GM19397 (cell line): ENCODE measurements around the gene FGFR3.
"Not testable (repeated sequence)": the region's sequence is repeated elsewhere in the genome, so short reads cannot be mapped to it uniquely, and the experiment has no call there.

Experiments
- ATAC-seq: cut with Tn5 transposase; IDR thresholded peaks from one replicate; pipeline ENCODE4 v1.9.1; 2021; ENCODE audit warnings: mild to moderate bottlenecking, moderate library complexity; ENCODE audit not compliant: unreplicated experiment

FGFR3 gene

DNA sequence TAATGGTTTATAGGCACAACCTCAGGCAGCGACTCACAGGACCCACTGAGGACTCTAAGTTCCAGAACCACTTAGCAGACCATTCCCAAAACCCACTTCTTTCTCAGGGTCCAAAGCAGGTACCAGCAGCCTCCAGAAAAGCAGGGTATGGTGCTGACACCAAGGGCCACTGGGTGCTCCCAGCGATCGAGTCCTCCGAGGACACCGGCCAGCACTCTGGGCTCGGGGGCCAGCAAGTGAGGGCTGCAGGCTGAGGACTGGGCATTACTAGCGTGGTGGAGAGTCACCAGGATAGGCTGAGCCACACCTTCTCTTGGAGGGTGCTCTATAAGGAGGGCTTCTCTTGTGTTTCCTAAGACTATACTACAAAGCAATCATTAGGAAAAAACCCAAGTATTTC lies 43.6 kb downstream of the FGFR3 start:
- no peak for ATAC-seq

- no peak for ATAC-seq
Observed at GRCh38 chr4:1837069-1837468, 44.0 kb downstream of the FGFR3 start.

- ATAC-seq, result no peak
Observed at GRCh38 chr4:1839282-1839681, 46.2 kb downstream of the FGFR3 start.

GRCh38 chr4:1841201-1841886 lies 48.3 kb downstream of the FGFR3 start:
- ATAC-seq, result no peak

GRCh38 chr4:1841887-1842210 lies 48.8 kb downstream of the FGFR3 start:
- ATAC-seq, result no peak

GRCh38 chr4:1842339-1842895 lies 49.3 kb downstream of the FGFR3 start:
- no peak for ATAC-seq

DNA sequence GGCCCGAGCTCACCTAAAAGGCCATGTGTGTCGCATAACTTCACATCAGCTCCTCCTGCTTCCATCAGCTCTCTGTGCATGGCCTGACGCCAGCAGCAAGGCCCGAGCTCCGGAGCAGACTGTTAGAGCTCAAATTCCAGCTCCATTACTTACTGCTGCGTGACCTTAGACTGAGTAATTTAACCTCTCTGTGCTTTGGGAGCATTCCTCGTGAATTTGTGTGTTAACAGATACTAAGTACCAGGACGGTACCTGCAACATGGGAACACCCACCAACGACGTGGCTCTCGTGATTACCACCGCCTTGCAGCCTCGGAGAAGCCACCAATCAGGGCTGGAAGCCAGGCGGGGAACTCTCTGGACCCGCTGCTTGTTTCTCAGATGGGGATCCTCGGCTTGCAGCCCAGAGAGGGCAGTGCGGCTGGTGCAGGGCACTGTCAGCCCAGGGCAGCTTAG lies 49.9 kb downstream of the FGFR3 start:
- no peak for ATAC-seq

- ATAC-seq, result no peak
Observed at GRCh38 chr4:1843852-1844251, 50.8 kb downstream of the FGFR3 start.

- ATAC-seq, result not testable (repeated sequence)
Observed at GRCh38 chr4:1844618-1845017, 51.5 kb downstream of the FGFR3 start.

- no peak for ATAC-seq
Observed at GRCh38 chr4:1846580-1846979, 53.5 kb downstream of the FGFR3 start.

- no peak for ATAC-seq
Observed at GRCh38 chr4:1850276-1850675, 57.2 kb downstream of the FGFR3 start.

DNA sequence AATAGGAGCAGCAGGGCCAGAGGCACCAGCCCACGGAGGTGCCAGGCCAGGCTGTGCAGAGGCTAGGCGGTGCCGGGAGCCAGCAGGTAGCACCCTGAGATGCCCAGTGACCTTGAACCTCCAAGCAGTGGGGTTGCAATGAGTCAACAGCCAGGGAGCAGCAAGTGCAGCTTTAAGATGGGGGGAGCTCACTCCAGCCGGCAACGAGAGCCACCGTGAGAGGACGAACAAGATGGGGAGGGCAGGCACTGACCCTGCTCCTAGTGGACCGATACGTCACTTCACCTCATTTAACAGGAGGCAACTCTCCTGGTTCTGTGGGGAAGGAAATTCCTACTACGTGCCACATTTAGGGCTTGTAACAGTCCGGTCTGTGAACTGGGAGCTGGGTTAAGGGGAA lies 58.1 kb downstream of the FGFR3 start:
- no peak for ATAC-seq

DNA sequence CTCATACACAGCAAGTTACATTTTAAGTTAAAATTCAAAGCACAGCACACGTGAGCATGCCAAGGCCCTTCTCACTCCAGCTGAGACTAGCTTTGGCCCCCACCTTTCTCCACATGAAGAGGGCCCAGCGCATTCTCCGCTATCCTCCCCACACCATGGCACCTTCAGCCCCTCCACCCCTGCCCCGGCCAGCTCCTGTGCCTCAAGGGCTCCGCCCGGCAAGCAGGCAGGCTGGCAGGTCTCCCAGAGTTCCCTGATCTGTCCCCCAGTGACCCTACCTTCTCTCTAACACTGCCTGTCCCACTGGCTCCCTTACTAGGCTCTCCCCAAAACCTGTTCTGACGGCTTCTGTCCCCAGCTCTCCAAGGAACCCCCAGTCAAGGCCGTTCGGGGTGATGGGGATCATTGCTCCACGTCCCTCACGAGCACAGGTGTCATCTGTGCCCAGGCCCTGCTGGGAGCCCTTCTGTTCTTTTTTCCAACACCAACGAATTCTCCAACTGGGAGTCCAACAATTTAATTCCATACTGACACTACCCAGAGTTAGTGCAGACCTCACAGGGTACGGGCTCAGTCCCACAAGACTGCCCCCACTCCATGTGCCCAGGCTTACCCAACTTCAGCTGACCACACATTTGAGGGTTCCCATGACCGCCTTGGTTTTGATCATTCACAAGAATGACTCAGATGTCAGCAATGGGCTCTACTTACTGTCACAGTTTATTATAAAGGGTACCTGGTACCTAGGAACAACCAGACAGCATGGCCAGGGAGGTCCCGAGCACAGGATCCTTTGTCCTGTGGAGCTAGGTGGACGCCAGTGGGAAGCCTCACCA lies 58.7 kb downstream of the FGFR3 start:
- ATAC-seq, result no peak

- no peak for ATAC-seq
Observed at GRCh38 chr4:1852904-1853623, 60.0 kb downstream of the FGFR3 start.

GRCh38 chr4:1854752-1855151 lies 61.7 kb downstream of the FGFR3 start:
- no peak for ATAC-seq

DNA sequence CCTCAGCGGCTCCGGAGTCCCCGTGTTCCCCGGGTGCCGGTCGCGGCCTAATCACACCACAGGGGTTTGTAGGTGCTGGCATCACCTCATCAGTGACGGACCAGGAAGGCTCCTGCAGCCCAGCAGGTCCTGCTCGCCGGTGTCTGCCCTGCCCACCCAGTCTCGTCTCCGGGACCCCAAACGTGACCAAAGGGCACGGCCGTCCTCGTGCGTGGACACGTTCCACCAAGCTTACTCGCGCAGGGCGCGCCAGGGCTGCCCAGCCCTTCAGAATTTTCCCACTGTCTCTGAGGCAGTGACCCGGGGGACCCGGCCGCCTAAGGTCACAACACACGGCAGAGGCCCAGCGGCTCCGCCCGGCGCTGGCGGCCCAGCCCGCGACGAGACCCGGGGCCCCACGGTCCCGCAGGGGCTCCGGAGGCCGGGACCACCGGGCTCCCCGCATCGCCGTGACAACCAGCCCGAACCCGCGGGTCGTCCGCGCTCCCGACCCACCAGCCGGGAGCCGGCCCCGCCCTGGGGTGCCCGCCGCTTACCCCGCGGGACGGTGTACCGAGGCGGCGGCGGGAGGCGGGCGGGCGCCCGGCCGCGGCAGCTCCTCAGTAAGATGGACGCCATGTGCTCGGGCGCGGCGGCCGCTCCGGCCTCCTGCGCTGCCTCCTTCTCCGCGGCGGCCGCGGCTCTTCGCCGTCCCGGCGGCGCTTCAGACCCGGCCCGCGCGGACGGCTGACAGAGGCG lies 62.4 kb downstream of the FGFR3 start:
- peak; percentile 36 for ATAC-seq

DNA sequence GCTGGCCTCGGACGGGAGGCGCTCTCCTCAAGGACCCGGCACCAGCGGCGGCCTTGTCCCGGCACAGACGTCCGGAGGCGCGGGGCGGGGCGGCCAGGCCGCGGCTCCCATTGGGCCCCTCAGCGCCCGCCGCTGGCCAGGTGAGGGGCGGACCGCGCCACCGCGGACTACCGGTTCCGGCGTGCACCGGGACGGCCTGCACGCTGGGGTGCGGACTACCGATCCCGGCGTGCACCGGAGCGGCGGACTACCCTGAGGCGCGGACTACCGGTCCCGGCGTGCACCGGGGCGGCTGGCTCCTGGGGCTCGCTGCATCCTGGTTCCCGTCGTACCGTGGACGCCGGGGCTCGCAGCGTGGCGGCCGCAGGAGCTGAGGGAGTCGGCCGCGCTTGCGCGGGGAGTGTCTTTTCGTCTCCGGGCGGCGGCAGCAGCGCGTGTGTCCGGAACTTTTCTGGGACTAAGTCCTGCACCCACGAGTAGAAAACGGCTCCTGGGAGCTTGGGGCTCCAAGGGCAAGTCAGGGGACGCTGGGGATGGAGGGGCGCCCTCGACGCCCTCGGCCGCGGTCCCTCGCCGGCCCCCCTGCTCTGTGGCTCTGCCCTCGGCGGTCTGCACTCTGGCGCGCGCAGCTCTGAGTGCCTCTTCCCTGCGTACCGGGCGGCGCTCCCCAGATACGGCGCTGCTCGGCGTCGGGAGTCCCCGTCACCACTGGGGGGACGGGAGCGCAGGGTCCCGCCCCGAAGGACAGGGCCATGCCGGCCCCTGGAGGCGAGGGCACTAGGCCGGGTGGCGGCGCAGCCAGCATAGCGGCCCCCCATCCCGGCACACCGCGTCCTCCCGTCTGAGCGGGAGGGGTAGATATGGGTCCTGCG lies 63.2 kb downstream of the FGFR3 start, which contains the start of gene LETM1:
TSS of gene LETM1 (minus strand) at position 86 of the 872 bp plus-strand sequence. CDS start 206 bp downstream, outside the sequence.
- ATAC-seq, result peak; percentile 89

GRCh38 chr4:1856943-1857699 lies 64.0 kb downstream of the FGFR3 start:
- no peak for ATAC-seq

DNA sequence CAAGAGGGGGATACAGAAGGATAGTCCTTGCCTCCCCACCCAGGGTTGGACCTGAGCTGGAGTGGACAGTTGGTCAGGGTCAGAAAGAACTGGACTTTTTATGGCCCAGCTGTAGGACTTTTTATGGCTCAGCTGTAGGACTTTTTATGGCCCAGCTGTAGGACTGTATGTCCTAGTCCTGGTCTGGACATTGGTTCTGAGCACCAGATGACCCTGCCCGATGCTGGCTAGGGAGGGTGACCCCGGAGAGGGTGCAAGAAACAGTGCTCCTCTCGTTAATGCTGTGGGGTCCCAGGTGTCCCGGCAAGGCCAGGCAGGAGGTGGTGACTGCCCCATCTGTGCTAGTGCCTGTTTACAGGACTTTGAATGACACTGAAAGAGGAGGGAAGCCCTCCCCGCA lies 64.8 kb downstream of the FGFR3 start:
- no peak for ATAC-seq
